GM19452 (cell line): ENCODE measurements around the gene ZBTB9.
"Not testable (repeated sequence)": the region's sequence is repeated elsewhere in the genome, so short reads cannot be mapped to it uniquely, and the experiment has no call there.

Source experiments
- ATAC-seq: cut with Tn5 transposase; IDR thresholded peaks from one replicate; pipeline ENCODE4 v1.9.1; 2021; ENCODE audit not compliant: unreplicated experiment

Gene ZBTB9

DNA sequence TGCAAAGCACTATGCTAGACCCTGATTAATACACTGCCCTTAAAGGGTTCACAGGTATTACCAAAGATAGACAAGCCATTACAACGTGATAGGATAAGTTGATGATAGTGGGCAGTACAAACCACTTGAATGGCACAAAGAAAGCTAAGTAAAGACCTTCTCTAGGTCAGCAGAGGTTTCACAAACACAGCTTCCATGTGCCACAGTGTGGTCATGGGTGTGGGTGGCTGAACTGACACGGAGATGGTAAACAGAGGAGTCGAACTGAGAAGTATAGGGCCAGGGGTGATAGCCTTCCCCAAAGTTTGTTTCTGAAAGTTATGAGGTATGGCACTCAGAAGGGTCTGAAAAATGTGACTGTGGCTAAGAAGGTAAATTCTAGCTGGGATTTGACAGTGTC, 4.3 kb downstream of the ZBTB9 start:
- no peak for ATAC-seq

DNA sequence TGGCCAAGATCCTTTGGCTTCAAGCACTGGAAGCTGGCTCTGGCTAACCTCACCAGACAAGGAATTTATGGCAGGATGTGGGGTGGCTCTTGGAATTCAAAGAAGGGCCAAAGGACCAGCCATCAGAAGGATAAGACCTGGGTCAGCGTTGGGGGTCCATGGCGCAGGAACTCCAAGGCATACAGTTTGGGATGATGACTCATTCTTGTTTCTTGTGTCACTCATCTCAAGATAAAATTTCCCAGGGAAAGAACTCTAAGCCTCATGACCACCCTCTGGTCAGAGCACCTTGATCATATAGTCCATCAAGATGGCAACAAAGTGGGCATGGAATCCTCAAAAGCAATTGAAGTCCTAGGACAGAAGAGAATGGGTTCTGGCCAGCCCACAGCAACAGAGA, 4.8 kb downstream of the ZBTB9 start:
- no peak for ATAC-seq

DNA sequence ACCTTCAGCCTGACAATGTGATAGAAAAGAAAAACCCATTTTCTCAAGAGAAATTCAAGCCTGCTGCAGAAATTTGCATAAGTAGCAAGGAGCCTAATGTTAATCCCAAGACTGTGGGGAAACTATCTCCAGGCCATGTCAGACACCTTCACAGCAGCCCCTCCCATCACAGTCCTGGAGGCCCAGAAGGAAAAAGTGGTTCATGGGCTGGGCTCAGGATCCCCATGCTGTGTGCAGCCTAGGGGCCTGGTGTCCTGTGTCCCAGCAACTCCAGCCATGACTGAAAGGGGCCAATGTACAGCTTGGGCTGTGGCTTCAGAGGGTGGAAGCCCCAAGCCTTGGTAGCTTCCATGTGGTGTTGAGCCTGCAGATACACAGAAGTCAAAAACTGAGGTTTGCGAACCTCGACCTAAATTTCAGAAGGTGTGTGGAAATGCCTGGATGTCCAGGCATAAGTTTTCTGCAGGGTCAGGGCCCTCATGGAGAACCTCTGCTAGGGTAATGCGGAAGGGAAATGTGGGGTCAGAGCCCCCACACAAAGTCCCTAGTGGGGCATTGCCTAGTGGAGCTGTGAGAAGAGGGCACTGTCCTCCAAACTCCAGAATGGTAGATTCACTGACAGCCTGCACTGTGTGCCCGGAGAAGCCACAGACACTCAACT, 11.8 kb downstream of the ZBTB9 start:
- ATAC-seq: no peak

DNA sequence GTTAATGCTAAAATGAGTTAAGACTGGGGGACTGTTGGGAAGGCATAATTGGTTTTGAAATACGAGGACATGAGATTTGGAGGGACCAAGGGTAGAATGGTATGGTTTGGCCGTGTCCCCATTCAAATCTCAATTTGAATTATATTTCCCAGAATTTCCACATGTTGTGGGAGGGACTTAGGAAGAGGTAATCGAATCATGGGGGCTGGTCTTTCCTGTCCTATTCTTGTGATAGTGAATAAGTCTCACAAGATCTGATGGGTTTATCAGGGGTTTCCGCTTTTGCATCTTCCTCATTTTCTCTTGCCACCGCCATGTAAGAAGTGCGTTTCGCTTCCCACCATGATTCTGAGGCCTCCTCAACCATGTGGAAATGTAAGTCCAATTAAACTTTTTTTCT, 12.7 kb downstream of the ZBTB9 start:
- ATAC-seq: no peak

DNA sequence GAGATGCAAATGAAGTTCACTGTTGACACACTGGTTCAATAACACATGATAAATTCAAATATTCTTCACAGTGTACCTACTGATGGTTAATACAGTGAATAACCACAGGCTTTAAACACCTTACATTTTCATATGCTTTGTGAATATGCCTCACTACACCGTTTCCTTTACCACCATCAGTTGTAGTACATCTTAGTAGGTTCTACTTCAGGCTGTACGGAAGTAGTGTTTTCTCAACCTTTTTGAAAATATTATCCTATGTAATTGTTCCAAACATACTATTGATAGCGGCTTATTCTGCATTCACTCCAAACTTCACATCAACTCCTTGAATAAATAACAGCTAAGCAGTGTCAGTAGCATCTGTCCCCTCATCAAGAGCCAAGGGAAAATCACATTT, 15.3 kb downstream of the ZBTB9 start:
- ATAC-seq: no peak

DNA sequence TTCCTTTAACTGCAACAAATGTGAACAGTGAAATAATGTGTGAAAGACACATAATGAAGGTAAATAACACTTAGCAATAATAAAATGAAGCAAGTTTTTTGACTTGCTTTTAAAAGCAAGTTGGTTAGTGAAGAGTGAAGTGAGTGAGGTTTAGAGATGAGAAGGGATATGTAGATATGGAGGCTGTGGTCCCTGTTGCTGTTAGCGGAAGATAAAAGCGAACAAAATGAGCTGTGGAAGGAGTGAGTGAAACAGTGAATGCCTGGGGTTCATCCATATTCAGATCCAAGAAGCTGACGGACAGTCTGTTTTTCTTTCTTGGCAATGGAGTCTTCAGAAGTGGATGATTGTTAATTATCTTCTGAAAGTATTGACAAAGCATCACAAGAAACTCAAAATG, 23.5 kb downstream of the ZBTB9 start:
- ATAC-seq: no peak

DNA sequence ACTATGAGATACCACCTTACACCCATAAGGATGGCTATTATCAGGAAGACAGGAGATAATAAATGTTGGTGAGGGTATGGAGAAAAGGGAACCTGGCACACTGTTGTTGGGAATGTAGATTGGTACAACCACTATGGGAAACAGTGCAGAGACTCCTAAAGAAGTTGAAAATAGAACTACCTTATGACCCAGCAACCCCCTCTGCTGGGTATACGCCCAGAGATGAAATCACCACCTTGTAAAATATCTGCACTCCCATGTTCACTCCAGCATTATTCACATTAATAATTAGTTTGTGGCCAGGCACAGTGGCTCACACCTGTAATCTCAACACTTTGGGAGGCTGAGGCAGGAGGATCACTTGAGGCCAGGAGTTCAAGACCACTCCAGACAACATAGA, 26.8 kb downstream of the ZBTB9 start:
- no peak for ATAC-seq

DNA sequence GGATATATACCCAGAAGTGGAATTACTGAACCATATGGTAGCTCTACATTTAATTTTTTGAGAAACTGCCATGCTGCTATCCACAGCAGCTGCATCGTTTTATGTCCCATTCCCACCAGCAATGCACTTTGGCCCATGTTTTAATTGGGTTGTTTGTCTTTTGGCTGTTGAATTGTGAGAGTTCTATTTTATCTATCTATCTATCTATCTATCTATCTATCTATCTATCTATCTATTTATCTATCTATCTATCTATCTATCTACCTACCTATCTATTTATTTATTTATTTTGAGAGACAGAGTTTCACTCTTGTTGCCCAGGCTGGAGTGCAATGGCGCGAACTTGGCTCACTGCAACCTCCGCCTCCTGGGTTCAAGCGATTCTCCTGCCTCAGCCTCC, 28.2 kb downstream of the ZBTB9 start:
- not testable (repeated sequence) for ATAC-seq

DNA sequence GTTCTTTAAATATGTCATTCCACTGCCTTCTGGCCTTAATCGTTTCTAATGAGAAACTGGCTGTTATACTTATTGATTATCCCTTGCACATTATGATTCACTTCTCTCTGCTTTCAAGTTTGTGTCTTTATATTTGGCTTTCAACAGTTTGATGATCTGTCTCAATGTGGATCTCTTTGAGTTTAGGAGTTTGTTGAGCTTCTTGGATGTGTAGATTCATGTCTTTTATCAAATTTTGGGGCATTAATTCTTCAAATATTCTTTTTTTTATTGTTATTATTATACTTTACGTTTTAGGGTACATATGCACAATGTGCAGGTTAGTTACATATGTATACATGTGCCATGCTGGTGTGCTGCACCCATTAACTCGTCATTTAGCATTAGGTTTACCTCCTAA, 29.3 kb downstream of the ZBTB9 start:
- ATAC-seq: no peak

DNA sequence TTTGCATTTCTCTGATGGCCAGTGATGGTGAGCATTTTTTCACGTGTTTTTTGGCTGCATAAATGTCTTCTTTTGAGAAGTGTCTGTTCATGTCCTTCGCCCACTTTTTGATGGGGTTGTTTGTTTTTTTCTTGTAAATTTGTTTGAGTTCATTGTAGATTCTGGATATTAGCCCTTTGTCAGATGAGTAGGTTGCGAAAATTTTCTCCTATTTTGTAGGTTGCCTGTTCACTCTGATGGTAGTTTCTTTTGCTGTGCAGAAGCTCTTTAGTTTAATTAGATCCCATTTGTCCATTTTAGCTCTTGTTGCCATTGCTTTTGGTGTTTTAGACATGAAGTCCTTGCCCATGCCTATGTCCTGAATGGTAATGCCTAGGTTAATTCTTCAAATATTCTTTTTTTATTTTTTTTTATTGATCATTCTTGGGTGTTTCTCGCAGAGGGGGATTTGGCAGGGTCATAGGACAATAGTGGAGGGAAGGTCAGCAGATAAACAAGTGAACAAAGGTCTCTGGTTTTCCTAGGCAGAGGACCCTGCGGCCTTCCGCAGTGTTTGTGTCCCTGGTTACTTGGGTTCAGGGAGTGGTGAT, 30.4 kb downstream of the ZBTB9 start:
- ATAC-seq: not testable (repeated sequence)

DNA sequence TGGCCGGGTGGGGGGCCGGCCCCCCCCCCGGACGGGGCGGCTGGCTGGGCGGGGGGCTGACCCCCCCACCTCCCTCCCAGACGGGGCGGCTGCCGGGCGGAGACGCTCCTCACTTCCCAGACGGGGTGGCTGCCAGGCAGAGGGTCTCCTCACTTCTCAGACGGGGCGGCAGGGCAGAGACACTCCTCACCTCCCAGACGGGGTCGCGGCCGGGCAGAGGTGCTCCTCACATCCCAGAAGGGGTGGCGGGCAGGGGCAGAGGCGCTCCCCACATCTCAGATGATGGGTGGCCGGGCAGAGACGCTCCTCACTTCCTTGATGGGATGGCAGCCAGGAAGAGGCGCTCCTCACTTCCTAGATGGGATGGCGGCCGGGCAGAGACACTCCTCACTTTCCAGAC, 31.3 kb downstream of the ZBTB9 start:
- not testable (repeated sequence) for ATAC-seq

DNA sequence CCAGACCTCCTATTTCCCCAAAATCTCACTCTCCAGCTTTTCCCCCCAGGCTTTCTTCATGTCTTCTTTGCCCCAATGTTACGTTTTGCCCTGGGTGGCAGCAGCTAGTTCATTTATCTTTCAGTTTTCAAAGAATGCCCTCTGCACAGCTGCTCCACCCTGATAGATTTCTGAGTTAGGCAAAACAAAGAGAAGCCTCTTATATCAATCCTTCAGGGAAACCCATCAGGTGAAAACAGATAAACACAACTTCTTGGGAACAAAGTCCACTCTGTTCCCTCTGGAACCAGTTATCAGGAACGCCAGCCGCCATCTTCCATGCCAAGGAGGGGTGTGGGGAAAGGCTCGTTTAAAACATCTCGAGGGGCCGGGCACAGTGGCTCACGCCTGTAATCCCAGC, 34.0 kb downstream of the ZBTB9 start:
- no peak for ATAC-seq

DNA sequence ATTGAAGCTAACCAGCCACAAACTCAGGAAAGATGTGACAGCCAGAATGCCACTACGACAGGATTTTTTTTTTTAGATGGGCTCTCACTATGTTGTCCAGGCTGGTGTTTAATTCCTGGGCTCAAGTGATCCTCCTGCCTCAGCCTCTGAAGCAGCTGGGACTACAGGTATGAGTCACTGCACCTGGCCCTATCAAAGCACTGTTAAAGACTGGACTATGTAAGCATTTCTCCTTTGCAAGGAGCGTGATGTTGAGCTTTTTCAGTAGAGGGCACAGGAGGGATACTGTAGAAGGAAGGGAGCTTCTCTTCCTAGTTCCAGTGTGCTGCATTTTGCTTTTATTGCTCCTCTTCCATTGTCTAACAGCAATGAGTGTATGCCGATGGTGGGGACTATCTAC, 35.8 kb downstream of the ZBTB9 start:
- no peak for ATAC-seq

DNA sequence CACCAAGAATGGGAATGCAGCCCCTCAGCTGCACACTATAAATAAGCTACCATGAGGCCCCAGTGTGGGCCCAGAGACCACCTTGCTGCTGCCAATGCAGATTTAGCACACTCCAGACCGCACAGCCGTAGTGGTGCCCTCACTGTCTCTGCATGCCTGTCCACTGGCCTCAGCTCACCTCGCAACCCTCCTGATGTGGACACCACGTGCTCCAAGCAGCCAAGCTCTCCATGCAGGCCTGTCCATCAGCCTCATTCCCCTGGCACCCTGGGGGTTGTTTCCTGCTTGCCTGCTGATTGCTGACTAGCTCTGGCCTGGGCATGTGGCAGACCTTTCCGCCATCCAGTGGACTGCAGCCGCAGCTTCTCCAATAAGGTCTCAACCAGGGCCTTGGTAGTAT, 36.2 kb downstream of the ZBTB9 start:
- ATAC-seq: no peak

DNA sequence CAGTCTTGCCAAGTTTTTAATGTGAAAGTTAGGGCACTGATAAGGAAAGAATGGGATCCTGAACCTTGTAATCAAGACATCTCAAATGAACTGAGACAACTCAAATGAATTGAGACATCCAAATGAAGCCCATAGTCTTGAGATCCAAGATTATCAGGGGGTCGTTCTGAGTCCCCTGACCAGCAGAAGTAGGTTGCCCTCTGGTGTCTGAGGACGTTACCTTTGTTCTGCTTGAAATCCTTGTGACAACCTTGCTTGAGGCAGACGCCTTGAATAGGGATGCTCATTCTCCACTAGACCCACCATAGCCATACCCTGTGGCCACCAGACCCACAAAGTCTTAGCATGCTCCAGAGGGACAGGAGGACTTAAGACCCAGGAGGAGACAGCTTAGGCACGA, 37.7 kb downstream of the ZBTB9 start:
- no peak for ATAC-seq

DNA sequence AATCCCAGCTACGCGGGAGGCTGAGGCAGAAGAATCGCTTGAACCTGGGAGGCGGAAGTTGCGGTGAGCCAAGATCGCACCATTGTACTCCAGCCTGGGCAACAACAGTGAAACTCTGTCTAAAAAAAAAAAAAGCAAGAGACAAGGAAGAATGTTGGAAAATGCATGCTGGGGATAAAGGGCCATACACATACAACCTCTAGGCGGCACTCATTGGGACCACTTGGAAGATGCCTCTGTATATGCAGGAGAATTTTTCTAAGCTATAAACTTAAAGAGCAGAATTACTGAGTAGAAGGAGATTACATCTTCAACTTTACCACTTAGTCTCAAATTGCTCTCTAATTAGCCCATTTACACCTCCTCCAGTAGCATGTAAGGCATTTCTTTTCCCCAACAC, 42.8 kb downstream of the ZBTB9 start:
- ATAC-seq: no peak

DNA sequence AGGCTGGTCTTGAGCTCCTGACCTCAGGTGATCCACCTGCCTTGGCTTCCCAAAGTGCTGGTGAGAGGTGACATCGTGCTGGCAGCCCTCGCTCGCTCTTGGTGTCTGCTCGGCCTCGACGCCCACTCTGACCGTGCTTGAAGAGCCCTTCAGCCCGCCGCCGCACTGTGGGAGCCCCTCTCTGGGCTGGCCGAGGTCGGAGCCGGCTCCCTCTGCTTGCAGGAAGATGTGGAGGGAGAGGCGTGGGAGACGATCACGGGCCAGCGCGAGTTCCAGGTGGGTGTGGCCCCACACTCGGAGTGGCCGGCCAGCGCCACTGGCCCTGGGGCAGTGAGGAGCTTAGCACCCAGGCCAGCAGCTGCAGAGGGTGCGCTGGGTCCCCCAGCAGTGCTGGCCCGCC, 48.1 kb downstream of the ZBTB9 start:
- ATAC-seq: no peak

DNA sequence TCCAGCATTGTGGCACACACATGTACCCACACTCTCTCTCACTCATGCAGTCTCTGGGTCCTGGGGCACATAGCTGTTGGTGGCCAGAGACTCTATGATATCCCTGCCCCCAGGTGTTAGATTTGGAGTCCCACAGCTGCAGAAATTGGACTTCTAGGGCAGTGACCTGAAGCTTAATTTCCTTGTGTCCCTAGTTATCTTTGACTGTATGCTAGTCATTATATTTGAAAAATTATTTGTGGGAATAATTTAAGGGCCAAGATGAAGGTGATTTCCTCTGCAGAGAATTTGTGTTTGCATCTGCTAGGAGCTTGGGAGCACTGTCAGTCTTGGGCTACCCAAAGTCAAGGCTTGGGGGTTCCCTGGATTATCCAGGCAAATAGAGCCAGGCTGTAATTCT, 50.1 kb downstream of the ZBTB9 start:
- ATAC-seq: no peak

DNA sequence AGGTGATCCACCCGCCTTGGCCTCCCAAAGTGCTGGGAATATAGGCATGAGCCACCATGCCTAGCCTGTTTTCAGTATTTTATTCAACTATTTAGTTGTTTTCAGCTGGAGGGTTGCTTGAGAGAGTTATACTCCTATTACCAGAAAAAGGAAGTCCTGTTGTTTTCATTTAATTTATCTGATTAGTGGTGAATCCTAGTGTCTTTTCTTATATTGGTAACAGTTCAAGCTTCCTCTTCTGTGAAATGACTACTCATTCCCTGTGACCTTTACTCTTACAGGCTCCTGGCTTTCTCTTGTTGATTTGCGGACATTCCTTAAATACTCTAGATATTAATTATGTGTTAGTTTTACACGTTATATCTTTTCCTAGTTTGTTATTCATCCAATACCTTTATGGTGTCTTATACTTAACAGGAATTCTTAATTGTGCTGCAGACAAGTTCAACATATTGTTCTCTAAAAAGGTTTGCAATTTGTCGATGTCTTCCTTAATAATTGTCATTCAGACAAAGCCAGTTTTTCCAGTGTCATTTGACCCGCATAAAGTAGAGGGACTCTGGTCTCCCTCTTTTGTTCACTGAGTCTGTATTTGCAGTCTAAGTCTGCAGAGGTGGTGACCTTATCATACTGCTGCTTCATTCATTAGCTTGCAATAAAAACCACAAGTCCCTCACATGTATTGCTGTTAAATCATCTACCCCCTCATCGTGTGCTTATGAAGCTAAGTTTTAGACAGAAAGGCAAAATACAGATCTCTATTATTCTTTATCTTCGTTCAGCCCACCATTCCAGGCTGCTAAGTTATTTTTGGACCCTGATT, 51.4 kb downstream of the ZBTB9 start:
- no peak for ATAC-seq
